ENCODE results near the gene KHNYN.

KHNYN gene

DNA sequence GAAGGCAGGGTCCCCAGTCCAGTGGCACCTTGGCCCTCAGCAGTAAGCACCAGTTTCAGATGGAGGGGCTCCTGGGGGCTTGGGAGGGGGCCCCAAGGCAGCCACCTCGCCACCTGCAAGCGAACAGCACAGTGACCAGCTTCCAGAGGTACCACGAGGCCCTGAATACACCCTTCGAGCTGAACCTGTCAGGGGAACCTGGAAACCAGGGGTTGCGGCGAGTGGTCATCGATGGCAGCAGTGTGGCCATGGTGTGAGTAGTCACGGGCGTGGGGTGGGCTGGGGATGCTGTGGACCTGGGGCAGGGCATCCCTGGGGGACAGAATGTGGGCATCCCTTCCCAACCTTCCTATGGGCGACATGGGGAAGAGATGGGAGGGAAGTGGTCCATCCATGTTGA lies 19.8 kb upstream of the KHNYN start:
- no peaks in the 10 kb centered on the region for H3K9me2 ChIP-seq (replicated peaks; ENCODE audit: insufficient read depth, low read length)
- no peak overlapping the region for H2AFZ ChIP-seq (ENCODE audit: low read depth, low read length, severe bottlenecking)
- no peaks in the 10 kb centered on the region for H3K9me3 ChIP-seq (ENCODE audit: insufficient read depth, low read length)
- no peaks in the 10 kb centered on the region for H3F3A ChIP-seq (ENCODE audit: insufficient read depth)
- H3K27ac ChIP-seq (ENCODE audit: low read depth, low read length) = no peak overlapping the region
- TF ChIP-seq EZH2phosphoT487 (conservative IDR thresholded peaks at IDR 0.05; ENCODE audit: low read length) = no peak
- TF ChIP-seq, protein P1, sequence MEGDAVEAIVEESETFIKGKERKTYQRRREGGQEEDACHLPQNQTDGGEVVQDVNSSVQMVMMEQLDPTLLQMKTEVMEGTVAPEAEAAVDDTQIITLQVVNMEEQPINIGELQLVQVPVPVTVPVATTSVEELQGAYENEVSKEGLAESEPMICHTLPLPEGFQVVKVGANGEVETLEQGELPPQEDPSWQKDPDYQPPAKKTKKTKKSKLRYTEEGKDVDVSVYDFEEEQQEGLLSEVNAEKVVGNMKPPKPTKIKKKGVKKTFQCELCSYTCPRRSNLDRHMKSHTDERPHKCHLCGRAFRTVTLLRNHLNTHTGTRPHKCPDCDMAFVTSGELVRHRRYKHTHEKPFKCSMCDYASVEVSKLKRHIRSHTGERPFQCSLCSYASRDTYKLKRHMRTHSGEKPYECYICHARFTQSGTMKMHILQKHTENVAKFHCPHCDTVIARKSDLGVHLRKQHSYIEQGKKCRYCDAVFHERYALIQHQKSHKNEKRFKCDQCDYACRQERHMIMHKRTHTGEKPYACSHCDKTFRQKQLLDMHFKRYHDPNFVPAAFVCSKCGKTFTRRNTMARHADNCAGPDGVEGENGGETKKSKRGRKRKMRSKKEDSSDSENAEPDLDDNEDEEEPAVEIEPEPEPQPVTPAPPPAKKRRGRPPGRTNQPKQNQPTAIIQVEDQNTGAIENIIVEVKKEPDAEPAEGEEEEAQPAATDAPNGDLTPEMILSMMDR (IDR thresholded peaks at IDR 0.05; ENCODE audit: insufficient read depth, low read length, poor library complexity, severe bottlenecking) = no peak
- H3K27me3 ChIP-seq (ENCODE audit: low read length) = no peaks in the 10 kb centered on the region
- H3K9ac ChIP-seq (ENCODE audit: low read length) = no peak overlapping the region
- no peak overlapping the region for H3K4me3 ChIP-seq (ENCODE audit: insufficient read depth, low read length, poor library complexity, severe bottlenecking)
- H3K79me2 ChIP-seq (ENCODE audit: insufficient read depth, low read length) = no peaks in the 10 kb centered on the region
- H3K4me2 ChIP-seq (ENCODE audit: low read depth, low read length, poor library complexity, severe bottlenecking) = no peak overlapping the region
- no peaks in the 10 kb centered on the region for H4K20me1 ChIP-seq (ENCODE audit: low read depth, low read length)
- no peaks in the 10 kb centered on the region for H3K36me3 ChIP-seq (ENCODE audit: low read length)

DNA sequence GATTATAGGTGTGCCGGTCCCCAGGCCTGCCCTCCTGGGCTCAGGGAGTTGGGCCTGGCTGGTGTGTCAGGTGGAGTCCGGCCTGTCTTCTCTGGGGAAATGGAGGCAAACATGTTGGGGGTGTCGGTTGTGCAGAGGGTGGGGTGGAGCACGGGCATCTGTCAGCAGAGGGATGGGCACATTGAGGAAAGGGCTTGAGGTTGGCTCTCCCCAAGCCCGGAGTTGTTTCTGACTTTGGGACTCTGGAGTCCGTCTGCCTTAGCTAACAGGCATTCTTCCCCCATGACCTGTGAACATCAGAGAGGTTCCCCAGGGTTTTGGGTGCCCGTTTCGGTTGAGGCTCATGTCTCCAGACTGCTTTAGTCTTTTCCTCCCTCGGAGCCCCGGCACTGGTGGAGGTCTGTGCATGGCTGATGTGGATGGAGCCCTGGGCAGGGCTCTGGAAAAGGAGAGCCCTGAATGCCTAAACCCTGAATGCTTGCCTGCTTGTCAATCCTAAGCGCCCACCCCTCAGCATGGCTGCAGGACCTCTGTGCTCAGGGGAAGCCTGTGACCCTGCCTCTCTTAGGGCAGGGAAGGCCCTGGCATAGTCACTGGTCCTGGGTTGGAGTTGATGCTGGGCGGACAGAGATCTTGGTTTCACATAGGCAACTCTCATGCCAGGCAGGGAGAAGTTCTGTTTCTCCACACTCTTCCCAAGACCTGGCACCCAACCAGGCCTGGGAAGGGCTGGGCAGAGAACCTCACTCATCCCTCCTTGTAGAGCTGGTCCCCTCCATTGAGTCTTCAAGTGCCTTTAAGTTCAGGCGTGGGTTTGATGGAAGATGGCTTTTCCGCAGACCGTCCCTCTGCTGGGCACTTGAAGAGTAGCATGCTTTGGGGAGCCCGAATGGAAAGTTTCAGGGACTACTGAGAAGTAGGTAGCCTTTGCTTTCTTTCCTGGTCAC lies 18.0 kb upstream of the KHNYN start:
- Histone ChIP-seq H3K27ac (ENCODE audit: low read depth, low read length) (no peak overlapping the region), H3K9ac (ENCODE audit: low read length) (no peak overlapping the region), H4K20me1 (ENCODE audit: low read depth, low read length) (no peaks in the 10 kb centered on the region), H3F3A (ENCODE audit: insufficient read depth) (no peaks in the 10 kb centered on the region), H3K9me3 (ENCODE audit: insufficient read depth, low read length) (no peaks in the 10 kb centered on the region), H3K9me2 (replicated peaks; ENCODE audit: insufficient read depth, low read length) (no peaks in the 10 kb centered on the region), H3K79me2 (ENCODE audit: insufficient read depth, low read length) (no peaks in the 10 kb centered on the region), H3K36me3 (ENCODE audit: low read length) (no peaks in the 10 kb centered on the region), H3K4me3 (ENCODE audit: insufficient read depth, low read length, poor library complexity, severe bottlenecking) (no peak overlapping the region), H3K27me3 (ENCODE audit: low read length) (no peaks in the 10 kb centered on the region), H3K4me2 (ENCODE audit: low read depth, low read length, poor library complexity, severe bottlenecking) (no peak overlapping the region), H2AFZ (ENCODE audit: low read depth, low read length, severe bottlenecking) (no peak overlapping the region)
- TF ChIP-seq, protein P1 (IDR thresholded peaks at IDR 0.05; ENCODE audit: insufficient read depth, low read length, poor library complexity, severe bottlenecking) = peak; percentile 45
- no peak for TF ChIP-seq EZH2phosphoT487 (conservative IDR thresholded peaks at IDR 0.05; ENCODE audit: low read length)

DNA sequence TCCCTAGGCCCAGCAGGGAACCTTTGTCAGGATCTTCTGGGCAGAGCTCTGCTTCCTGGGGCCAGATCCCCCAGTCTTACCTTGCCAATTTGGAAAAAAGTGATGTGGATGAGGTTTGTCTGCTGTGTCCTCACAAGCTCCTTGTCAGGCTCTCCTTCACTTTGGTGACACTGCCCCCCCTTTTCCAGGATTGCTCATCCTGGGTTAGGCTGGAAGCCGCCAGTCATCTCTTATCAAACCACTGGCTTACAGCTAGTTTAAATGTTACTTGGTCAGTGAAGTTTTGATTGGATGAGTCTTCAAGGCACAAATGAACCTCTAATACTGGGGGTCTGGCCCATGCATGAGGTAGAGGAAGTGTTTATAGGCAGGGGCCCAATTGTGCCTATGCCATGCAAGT lies 15.7 kb upstream of the KHNYN start:
- no peak overlapping the region for H3K27ac ChIP-seq (ENCODE audit: low read depth, low read length)
- H3K4me2 ChIP-seq (ENCODE audit: low read depth, low read length, poor library complexity, severe bottlenecking) = no peak overlapping the region
- H3K9me3 ChIP-seq (ENCODE audit: insufficient read depth, low read length) = no peaks in the 10 kb centered on the region
- no peaks in the 10 kb centered on the region for H3F3A ChIP-seq (ENCODE audit: insufficient read depth)
- no peak overlapping the region for H3K9ac ChIP-seq (ENCODE audit: low read length)
- H2AFZ ChIP-seq (ENCODE audit: low read depth, low read length, severe bottlenecking) = no peak overlapping the region
- H3K4me3 ChIP-seq (ENCODE audit: insufficient read depth, low read length, poor library complexity, severe bottlenecking) = no peak overlapping the region
- TF ChIP-seq EZH2phosphoT487 (conservative IDR thresholded peaks at IDR 0.05; ENCODE audit: low read length) = no peak
- TF ChIP-seq, protein P1 (IDR thresholded peaks at IDR 0.05; ENCODE audit: insufficient read depth, low read length, poor library complexity, severe bottlenecking) = no peak
- H3K79me2 ChIP-seq (ENCODE audit: insufficient read depth, low read length) = no peaks in the 10 kb centered on the region
- no peaks in the 10 kb centered on the region for H4K20me1 ChIP-seq (ENCODE audit: low read depth, low read length)
- H3K36me3 ChIP-seq (ENCODE audit: low read length) = no peaks in the 10 kb centered on the region
- no peaks in the 10 kb centered on the region for H3K9me2 ChIP-seq (replicated peaks; ENCODE audit: insufficient read depth, low read length)
- H3K27me3 ChIP-seq (ENCODE audit: low read length) = no peaks in the 10 kb centered on the region
